HG03575 (cell line): ENCODE results near the gene ITGA6.

Source experiments
- ATAC-seq: cut with Tn5 transposase; IDR thresholded peaks from one replicate; pipeline ENCODE4 v1.9.1; 2021; ENCODE audit not compliant: unreplicated experiment, insufficient number of reproducible peaks, low FRiP score; ENCODE audit errors: extremely low read depth

ITGA6 gene

GRCh38 chr2:172415157-172415864 lies 12.1 kb upstream of the ITGA6 start:
- no peak for ATAC-seq

DNA sequence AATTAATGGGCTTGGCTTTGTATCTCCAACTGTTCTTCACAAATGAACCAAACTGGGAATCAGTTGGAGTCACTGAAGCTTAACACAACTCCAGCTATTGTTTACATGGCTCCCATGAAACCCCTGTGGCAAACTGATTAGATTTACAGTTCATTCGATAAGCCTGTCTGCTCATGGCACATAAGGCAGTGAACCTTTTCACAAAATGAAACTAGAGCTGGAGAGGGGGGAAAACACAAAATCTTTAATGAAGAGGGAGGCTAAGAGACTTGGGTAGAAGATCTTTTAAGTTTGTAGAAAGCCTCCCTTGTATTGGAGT lies 11.6 kb upstream of the ITGA6 start:
- no peak for ATAC-seq

DNA sequence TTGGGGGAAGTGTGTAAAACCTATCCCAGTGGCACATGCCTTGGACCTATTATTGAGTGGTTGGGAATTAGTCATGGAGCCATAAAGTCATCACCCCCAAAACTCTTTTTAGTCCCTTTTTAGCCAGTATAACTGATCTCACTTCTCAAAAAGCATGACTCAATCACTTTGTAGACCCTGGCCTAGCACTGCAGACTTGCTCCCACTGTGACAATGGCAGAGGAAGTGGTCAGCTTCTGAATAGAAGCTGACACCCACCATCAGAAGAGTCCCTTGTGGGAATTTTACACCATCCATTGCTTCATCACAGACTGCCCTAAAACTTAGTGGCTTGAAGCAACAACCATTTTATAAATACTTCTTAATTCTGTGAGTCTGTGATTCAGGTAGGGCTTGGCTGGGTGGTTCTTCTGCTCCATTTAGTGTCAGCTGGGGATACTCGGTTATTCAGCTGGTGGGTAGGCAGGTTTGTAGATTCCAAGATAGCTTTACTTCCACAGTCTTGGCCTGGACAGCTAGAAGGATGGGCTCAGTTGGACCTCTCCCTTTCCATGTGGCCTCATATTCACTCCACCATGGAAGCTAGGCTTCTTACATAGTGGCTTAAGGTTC lies 10.8 kb upstream of the ITGA6 start:
- ATAC-seq, result no peak

DNA sequence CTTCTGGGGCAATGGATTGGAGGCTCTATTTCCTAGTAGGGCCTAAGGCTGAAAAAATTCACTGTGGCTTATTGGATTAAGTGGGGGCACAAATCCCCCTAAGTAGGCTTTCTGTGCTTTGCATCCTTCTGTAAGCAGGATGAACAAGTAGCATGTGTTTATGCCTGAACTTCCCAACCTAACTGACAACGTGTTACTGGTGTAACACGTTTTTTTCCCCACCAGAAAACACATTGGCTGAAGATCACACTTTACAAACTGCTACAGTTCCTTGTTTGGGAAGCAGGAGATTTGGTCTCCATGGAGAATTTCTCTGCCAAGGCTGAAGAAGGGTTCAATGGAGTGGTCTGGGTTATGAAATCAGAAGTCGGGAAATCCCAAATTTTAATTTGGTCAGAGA lies 7.2 kb upstream of the ITGA6 start:
- no peak for ATAC-seq

GRCh38 chr2:172423160-172423559 lies 4.2 kb upstream of the ITGA6 start:
- no peak for ATAC-seq

- no peak for ATAC-seq
Observed at GRCh38 chr2:172425336-172425735, 2.0 kb upstream of the ITGA6 start.

GRCh38 chr2:172426635-172427255 lies 641 bp upstream of the ITGA6 start:
- ATAC-seq, result no peak

- ATAC-seq, result no peak
Observed at GRCh38 chr2:172427990-172428831, 825 bp downstream of the ITGA6 start.

DNA sequence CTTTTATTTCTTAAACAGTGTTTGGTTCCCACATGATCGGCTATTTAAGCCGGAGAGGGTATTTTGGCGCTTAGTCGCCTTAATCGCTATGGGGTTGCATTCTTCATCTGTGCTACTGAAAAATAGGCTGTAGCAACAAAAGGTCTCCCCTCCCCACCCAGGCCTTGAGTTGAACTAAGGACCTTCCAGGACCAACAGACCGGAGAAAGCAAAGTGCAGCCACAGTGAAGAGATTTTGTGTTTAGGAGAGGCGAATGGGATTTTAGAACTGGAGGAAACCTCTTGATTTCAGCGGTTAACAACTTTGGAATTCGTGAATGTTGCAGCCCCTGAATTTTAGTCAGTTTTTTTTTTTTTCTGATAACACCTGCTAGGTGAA lies 1.4 kb downstream of the ITGA6 start:
- ATAC-seq, result no peak

DNA sequence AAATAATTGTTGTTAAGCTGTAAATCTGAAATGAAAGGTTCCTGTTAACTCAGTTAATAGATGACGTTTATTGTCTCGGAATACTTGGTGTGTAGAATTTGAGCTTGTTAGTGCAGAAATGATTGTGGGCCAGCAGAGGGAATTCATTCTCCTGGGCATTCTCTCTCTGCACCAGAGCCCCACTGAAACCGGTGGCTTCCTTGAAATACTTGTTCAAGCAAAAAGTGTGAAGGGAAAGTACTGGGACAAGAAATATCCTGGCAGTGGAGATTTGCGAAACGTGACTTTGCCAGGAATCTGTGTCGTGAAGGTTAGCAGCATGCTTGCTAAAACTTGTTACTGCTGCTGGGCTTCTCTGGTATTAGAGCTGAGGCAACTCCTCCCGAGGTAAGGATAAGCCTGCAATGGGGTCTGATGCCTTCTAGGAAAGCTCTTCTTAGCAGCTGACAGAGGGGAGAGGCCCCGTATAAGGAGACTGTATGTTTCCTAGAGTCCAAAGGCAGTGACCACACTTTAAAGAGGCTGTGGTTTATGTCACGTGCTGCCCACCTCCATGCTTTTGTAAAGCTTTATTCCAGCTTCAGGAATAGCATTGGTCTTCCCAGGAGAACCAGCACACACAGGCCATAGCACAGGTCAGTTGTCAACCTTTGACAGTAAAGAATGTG lies 2.0 kb downstream of the ITGA6 start:
- no peak for ATAC-seq

- ATAC-seq, result no peak
Observed at GRCh38 chr2:172430027-172430426, 2.6 kb downstream of the ITGA6 start.

GRCh38 chr2:172430678-172431077 lies 3.3 kb downstream of the ITGA6 start:
- ATAC-seq, result no peak

DNA sequence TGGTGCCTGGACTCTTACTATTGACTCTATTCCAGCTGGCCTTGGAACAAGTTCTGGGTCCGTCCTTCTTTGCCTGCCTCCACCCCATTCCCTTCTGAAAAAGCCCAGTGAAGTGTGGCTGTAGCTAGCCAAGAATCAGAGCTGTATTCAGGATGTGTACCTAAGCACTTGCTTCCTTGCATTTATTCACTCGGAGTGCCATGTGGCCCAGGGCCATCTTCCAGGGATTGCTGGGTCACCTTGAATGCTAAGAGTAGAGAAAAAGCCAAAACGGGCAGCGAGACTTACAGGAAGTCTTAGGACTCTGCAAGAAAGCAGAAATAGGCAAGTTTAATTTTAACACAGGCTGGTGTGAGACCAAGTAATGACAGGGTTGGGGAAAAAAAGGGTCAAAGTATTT lies 4.1 kb downstream of the ITGA6 start:
- no peak for ATAC-seq

DNA sequence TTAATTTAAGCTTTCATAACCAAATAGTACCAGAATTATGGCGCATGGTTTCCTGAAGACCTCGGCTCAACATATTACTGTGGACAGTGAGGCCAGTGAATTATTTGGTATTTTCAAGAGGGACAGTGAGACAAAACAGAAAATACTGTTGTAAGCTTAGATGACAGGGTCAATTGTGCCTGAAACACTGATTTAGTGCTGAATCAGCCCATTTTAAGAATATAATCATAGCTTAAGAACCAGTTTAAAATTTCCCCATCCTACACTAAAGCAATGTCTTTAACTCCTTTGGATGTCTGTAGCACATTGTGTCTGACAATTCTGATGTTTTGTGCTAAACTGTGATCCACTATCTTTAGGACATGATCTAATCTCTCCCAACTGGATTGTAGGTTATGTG lies 4.6 kb downstream of the ITGA6 start:
- ATAC-seq, result no peak

- ATAC-seq, result no peak
Observed at GRCh38 chr2:172433144-172433543, 5.8 kb downstream of the ITGA6 start.

GRCh38 chr2:172434821-172435605 lies 7.6 kb downstream of the ITGA6 start:
- ATAC-seq, result no peak

DNA sequence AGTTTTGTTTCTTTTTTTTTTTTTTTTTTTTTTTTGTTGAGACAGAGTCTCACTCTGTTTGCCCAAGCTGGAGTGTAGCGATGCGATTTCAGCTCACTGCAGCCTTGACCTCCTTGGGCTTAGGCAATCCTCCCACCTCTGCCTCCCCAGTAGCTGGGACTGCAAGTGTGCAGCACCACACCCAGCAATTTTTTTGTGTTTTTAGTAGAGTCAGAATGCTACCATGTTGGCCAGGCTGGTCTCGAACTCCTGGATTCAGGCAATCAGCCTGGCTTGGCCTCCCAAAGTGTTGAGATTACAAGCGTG lies 8.2 kb downstream of the ITGA6 start:
- ATAC-seq, result no peak

DNA sequence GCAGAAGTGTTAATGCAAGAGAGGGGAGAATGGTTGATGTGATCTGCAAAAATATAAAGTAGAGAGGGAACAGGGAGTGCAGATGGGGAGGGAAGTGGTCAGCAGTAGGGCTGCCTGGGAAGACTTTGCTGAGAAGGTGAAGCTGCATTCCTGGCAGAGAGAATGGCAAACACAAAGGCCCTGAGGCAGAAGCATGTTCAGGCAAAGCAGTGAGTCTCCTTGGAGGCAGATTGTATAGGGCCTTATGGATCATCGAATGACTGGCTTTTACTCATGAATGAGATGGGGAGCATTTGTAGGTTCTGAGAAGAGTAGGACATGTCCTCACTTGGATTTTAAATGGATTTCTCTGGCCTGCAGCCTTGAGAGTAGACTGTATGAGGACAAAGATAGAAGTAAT lies 9.5 kb downstream of the ITGA6 start:
- no peak for ATAC-seq
